ENCODE data around the gene NTHL1. TPM values are rescaled to one million over a fixed set of nuclear protein-coding genes. Genes with fewer than 3 reads are reported as not detected.

NTHL1 gene
- total and polyA plus RNA-seq, 2 donors (not counting 3 experiments of a cell fraction or from before 2014, with no cell fraction given) = 39.8 to 65.8 TPM

GRCh38 chr16:2025878-2026460 is 21.7 kb downstream of the NTHL1 start:
- CTCF ChIA-PET = interaction anchor here (1.4 to 2.0 kb wide), 2 partner anchors 115 kb away, joined by 6 to 18 read pairs; no protein-coding TSS in a partner anchor
- H3K4me1 ChIP-seq (ENCODE audit: control insufficient read depth, extremely low read depth, insufficient read depth, low read length) = peaks cover 25% of the 10 kb centered on the region
- H3K9me3 ChIP-seq (replicated peaks; ENCODE audit: control insufficient read depth, insufficient read depth, low read length) = no peaks in the 10 kb centered on the region
- H3K9ac ChIP-seq (replicated peaks; ENCODE audit: extremely low read depth, insufficient read depth, low read length) = no peak overlapping the region
- dilution Hi-C loops (cut with MboI; ENCODE audit: extremely low pct_ligation_motif_present, low sequenced_read_pairs) (loop anchor here (25.0 kb wide), 1 partner anchor 136 kb away; the partner anchor contains the start of gene TRAF7), intact Hi-C loops (cut with micrococcal nuclease) (no loop called here)
- no peak overlapping the region for H3K4me2 ChIP-seq (ENCODE audit: insufficient read depth, low read length)
- no peak overlapping the region for H3K4me3 ChIP-seq (replicated peaks in 1 of 3; ENCODE audit: insufficient read depth in 1 of 3, low read depth in 1 of 3, low read length in 3 of 3)
- FAIRE-seq (no peak), DNase-seq (ENCODE audit: low read depth, low spot score) (no peak)
- POLR2A ChIA-PET = no interaction called here
- TF ChIP-seq MYC (IDR thresholded peaks at IDR 0.05; ENCODE audit: low read depth, low read length) = no peak
- no peak for TF ChIP-seq CTCF (IDR thresholded peaks at IDR 0.05; ENCODE audit: extremely low read depth in 1 of 2, insufficient read depth in 1 of 2, low read depth in 1 of 2, low read length in 2 of 2)
- TF ChIP-seq GATA2 (IDR thresholded peaks at IDR 0.05; ENCODE audit: insufficient read depth, insufficient read length, low read depth, low read length) = no peak
- no peak for TF ChIP-seq POLR2A (IDR thresholded peaks at IDR 0.05; ENCODE audit: low read depth, low read length)
- no peak for TF ChIP-seq FOS (IDR thresholded peaks at IDR 0.05; ENCODE audit: borderline replicate concordance, insufficient read depth, low read length)
- TF ChIP-seq MAX (IDR thresholded peaks at IDR 0.05; ENCODE audit: insufficient read depth, insufficient read length) = no peak
- no peak for TF ChIP-seq EZH2 (IDR thresholded peaks at IDR 0.05; ENCODE audit: borderline replicate concordance, low read depth, low read length, severe bottlenecking)
- TF ChIP-seq JUN (IDR thresholded peaks at IDR 0.05; ENCODE audit: borderline replicate concordance, insufficient read depth, insufficient read length, low read depth) = no peak
- TF ChIP-seq POLR2AphosphoS5 (IDR thresholded peaks at IDR 0.05; ENCODE audit: insufficient read depth, low read depth, low read length) = no peak
- no TSS peak for BruUV-seq (replicated peaks)
- H2AFZ ChIP-seq (ENCODE audit: low read depth, low read length) = peak overlapping the region; percentile 58
- no peaks in the 10 kb centered on the region for H3K27me3 ChIP-seq (ENCODE audit: control insufficient read depth in 2 of 2, insufficient read depth in 2 of 2, low read length in 2 of 2)
- no peaks in the 10 kb centered on the region for H4K20me1 ChIP-seq (replicated peaks; ENCODE audit: control insufficient read depth, extremely low read depth, insufficient read depth, low read length)
- no peaks in the 10 kb centered on the region for H3K36me3 ChIP-seq (ENCODE audit: control insufficient read depth in 2 of 2, extremely low read depth in 1 of 2, insufficient read depth in 2 of 2, low read length in 2 of 2)
- H3K9me1 ChIP-seq (replicated peaks; ENCODE audit: control insufficient read depth, extremely low read depth, insufficient read depth, low read length) = no peaks in the 10 kb centered on the region
- no peak overlapping the region for H3K27ac ChIP-seq (ENCODE audit: insufficient read depth, low read depth, low read length)
- peaks cover 15% of the 10 kb centered on the region for H3K79me2 ChIP-seq (ENCODE audit: control insufficient read depth, insufficient read depth, low read length)

Data from endothelial cell of umbilical vein (primary cell).